ENCODE data around the gene GPX8.

GPX8 gene, protein sequence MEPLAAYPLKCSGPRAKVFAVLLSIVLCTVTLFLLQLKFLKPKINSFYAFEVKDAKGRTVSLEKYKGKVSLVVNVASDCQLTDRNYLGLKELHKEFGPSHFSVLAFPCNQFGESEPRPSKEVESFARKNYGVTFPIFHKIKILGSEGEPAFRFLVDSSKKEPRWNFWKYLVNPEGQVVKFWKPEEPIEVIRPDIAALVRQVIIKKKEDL

DNA sequence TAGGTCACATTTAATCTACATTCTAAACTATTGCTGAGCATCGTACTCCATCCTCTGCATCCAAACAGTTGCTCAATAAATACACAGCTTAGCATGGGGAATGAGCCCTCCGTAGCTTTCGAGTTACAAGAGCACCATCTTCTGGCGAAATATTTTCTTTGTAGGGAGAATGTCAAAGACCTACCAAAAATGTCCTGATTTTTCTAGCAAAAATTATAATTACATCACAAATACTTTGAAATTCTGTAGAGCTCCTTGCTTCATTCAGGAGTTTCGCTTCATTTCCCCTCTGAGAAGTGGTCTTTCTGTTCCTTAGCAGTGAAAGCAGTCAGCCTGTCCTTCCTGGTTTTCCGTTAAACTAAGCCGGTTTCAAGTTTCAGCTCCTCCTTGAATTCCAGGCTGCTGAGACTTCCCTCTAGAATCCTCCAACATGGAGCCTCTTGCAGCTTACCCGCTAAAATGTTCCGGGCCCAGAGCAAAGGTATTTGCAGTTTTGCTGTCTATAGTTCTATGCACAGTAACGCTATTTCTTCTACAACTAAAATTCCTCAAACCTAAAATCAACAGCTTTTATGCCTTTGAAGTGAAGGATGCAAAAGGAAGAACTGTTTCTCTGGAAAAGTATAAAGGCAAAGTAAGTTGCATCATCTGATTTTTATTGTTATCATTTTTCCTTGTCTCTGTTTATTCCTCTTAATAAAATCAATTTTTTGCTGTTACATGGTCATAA is at the start of gene GPX8:
TSS of gene GPX8 (plus strand) at position 409 of the 730 bp plus-strand sequence. CDS start at position 431, 22 bp downstream.
- TF ChIP-seq ZNF274 (IDR thresholded peaks at IDR 0.05; ENCODE audit: low read depth, low read length), result no peak
- H3K4me3 ChIP-seq (ENCODE audit: low read length), result peak within 1 kb of the TSS; percentile 60; the same call in 1 of the 2 replicates

DNA sequence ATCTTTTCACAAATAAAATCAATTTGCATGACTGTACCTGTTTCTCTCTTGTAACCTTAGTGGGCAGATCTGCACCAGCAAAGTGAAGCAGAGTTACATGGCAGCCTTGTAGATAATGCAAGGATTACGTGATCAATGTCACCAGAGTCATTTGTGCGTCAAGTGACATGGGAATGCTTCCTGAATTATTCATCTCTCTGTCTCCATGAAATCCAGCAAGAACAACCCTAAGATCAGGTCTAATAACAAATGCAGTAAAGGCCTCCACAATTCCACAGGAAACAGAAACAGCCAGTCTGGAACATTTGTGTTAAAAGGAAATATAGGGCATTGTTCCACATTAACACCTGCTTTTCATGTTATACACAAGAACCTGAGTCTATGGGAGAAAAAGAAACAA is 49.8 kb upstream of the GPX8 start:
- no peak overlapping the region for H3K4me3 ChIP-seq (ENCODE audit: low read length)
- TF ChIP-seq ZNF274 (IDR thresholded peaks at IDR 0.05; ENCODE audit: low read depth, low read length), result no peak

DNA sequence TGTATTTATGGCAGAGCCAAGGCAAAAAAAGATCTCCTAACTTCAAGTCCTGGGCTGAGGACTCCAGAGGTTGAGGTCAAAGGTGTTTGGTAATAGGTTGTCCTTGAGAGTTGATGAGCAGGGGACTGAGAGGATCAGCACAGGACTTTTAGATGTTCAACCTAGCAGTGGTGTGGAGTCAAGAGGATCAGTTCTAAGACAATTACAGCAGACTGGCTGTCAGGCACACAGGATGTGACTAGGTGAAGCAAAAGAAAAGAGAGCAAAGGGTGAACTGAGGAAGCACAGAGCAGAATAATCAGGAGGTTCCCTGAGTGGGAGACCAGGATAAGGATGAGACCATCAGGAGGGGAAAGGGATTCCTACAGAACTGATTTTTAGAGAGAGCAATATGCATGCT is 46.6 kb upstream of the GPX8 start:
- TF ChIP-seq ZNF274 (IDR thresholded peaks at IDR 0.05; ENCODE audit: low read depth, low read length), result no peak

DNA sequence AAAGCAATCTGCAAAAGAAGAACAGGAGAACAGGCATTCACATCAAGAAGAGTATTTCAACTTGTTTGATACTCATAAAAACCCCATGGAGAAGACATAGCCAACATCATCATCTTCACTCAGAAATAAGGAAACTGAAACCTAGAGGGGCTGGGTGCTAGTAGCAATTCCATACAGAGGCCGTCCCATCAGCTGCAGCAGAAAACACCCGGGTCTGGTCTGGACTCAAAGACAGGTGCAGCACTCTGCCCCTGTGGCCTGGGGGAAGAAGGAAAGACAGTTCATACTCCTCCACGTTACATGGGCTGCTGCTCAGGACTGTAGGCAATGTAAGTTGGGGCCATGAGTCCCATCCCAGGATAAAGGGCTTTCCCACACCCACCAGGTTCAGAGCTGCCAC is 45.9 kb upstream of the GPX8 start:
- TF ChIP-seq ZNF274 (IDR thresholded peaks at IDR 0.05; ENCODE audit: low read depth, low read length), result no peak
- no peak overlapping the region for H3K4me3 ChIP-seq (ENCODE audit: low read length)

More for the DNA sequence above, 46.6 kb upstream of the GPX8 start:
- H3K4me3 ChIP-seq (ENCODE audit: low read length), result no peak overlapping the region

DNA sequence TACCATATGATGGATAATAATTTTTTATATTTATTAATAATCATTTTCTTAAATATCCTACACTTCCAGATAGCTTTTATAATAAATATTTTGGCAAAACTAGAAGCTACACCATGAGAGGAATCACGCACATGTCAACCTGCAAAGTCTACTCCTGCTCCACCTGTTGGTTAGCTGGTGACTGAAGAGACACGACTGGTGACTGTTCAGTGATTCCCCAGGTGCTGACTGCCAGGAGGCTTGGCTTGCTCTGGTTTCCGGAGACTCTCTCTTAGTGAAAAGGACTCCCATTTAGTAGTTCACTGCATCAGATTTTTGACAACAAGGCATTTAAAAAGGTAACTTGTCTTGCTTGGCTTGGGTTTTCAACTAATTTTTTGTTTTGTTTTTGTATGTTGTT is 36.6 kb upstream of the GPX8 start:
- no peak for TF ChIP-seq ZNF274 (IDR thresholded peaks at IDR 0.05; ENCODE audit: low read depth, low read length)
- H3K4me3 ChIP-seq (ENCODE audit: low read length), result no peak overlapping the region

DNA sequence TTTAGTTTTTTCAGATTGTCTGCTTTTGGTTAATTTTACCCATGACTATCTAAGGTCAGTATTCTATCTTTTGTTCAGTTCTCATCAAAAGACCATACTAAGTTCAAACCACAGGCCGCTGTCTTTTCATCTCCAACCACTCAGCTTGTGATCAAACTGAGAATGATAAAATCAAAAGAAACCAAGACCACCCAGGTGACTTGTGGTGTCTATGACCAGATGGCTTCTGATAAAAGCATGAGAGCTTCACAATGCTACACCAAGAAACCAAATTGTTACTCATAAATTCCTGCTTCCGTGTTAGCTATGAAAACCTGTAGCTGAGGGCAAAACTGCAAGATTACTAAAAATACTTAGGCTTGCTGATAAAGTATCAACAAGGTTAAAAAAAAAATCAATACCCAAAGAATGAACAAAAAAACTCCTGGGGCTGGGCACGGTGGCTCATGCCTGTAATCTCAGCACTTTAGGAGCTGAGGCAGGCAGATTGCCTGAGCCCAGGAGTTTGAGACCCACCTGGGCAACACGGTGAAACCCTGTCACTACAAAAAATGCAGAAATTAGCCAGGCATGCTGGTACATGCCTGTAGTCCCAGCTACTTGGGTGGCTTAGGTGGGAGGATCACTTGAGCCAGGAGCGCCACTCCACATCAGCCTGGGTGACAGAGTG is 25.8 kb upstream of the GPX8 start:
- TF ChIP-seq ZNF274 (IDR thresholded peaks at IDR 0.05; ENCODE audit: low read depth, low read length), result no peak
- H3K4me3 ChIP-seq (ENCODE audit: low read length), result no peak overlapping the region

DNA sequence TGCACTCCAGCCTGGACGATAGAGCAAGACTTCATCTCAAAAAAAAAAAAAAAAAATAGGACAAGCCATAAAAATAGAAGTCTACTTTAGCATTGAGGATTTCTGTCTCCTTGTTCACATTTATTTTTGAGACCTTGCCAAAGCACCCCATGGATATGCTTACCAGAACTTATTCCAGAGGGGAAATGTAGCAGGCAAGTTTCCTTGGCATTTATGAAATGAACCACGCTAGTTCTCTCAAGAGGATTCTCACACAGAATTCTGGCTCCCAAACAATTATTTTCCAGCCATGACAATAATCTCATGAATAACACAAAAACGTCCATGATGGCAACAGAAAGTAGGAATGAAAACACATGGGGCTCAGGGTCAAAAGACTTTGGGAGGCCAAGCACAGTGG is 23.4 kb upstream of the GPX8 start:
- no peak overlapping the region for H3K4me3 ChIP-seq (ENCODE audit: low read length)
- TF ChIP-seq ZNF274 (IDR thresholded peaks at IDR 0.05; ENCODE audit: low read depth, low read length), result no peak

DNA sequence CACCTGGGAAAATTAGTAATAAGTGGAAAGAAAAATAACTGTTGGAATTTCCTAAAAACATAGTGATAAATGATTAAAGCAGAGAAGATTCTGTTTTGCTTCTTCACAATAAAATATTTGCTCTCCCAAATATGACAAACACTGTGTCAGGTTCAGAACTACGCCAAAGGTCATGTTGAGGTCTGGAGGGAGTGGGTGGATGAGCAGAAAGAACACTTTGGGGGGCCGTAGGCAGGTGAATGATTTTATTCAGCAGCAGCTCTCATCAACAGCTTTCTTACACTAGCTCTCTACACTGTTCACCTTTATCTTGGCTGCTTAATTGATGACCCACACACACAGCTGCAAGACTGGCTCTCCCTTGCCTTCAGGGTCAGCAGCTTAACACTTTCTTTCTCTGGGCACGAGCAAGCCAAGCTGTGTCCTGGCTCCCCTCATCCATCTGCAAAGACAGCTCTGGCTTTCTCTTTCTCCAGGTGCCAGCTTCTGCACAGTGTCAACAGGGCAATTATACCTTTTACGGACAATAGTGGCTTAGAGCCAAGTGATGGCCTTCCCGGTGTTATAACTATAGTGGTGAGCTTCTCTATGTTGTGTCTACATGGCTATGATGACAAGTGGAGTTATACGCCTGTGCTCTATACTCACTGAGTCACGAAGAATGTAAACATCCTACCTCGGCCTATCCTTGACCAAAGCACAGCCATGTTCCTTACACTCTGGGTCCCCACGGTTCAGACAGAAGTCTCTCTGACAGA is 18.9 kb upstream of the GPX8 start:
- TF ChIP-seq ZNF274 (IDR thresholded peaks at IDR 0.05; ENCODE audit: low read depth, low read length), result no peak
- H3K4me3 ChIP-seq (ENCODE audit: low read length), result no peak overlapping the region

DNA sequence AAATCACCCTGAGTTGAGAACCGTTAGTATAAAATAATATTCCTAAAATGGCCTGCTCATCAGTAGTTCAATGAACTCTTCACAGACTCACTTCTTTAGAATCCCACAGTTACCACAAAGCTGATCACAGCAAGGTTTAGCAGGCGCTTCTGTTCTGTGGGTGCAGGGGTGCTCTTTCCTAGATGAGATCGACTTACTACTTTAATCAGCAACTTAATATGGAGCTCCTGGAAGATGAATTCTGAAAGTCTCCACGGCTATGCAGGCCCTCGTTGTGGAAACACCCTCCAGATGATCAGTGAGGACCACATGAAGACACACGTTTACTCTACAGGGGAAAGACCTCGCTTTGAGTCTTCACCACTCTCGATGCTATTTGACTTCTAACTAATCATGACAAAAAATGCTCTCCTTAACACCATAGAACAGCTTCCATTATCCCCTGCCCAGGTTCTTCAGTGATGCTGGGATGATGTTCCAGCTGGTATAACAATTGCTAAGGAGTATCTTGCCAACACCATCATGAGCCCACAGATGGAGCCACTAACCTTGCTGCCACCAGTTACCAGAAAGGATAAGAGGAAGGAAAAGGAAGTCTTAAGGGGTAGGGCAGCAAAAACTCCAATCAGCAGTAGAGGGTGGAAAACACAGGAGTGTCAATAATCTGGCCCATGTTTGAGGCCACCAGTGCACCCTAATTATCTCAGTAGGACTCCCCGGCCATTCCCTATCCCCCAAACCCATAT is 17.9 kb upstream of the GPX8 start:
- no peak overlapping the region for H3K4me3 ChIP-seq (ENCODE audit: low read length)
- TF ChIP-seq ZNF274 (IDR thresholded peaks at IDR 0.05; ENCODE audit: low read depth, low read length), result no peak

DNA sequence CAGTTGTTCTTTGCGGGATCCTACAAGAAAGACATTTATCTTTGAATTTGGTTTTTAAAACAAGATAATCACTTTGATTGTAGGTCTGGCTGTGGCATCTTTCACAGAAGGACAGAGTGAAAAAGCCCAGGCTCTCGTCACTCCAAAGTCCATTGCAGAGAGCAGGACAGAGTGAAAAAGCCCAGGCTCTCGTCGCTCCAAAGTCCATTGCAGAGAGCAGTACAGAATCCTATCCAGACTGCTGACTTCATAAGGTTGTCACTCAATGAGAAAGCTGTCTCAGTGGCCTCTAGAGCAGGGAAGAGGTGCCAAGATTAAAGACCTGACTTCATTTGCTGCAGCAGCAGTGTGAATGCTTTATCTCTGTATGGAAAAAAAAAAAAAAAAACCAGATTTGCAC is 16.3 kb upstream of the GPX8 start:
- no peak for TF ChIP-seq ZNF274 (IDR thresholded peaks at IDR 0.05; ENCODE audit: low read depth, low read length)
- H3K4me3 ChIP-seq (ENCODE audit: low read length), result no peak overlapping the region

DNA sequence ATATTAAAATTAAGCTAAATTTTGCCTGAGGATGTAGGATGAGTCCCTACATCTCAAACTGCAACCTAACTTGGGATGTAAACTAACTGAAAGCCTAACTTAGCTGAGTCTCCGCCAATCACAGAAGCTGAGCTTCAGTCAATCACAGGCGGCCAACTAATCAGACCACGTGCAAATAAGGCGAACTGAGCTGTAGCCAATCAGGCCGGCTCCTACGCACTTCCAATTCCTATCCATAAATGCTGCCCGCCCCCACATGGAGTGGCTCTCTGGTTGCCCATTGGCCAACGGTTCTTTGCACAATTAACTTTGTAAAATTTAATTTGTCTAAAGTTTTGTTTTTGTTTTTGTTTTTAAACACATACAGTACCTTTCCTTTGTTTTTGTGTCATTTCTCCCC is 13.9 kb upstream of the GPX8 start:
- H3K4me3 ChIP-seq (ENCODE audit: low read length), result no peak overlapping the region
- no peak for TF ChIP-seq ZNF274 (IDR thresholded peaks at IDR 0.05; ENCODE audit: low read depth, low read length)

DNA sequence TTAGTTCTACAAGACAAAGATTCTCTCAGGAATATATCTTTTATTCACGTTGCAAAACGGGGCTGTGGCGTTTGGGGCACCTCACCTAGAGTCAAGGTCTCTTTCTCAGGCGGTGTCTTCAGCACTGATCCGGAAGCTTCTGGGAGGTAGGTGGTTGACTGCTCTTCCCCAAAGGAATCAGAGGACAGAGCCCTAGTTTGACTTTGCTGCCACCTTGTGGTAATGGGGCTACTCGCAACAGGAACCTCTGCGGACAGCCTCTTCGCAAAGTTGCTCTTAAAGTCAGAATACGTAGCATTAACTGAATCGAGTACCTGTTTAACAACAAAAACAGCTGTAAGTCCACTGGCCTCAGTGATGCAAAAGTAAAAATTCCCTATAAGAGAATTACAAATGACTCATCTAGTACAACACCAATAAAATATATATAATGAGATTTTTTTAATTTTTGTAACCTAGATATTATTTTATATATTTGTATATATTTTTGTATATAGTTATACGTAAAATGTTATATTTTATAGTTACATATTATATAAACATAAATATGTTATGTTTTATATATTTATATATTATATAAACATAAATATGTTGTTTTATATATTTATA is 13.3 kb upstream of the GPX8 start:
- H3K4me3 ChIP-seq (ENCODE audit: low read length), result no peak overlapping the region
- no peak for TF ChIP-seq ZNF274 (IDR thresholded peaks at IDR 0.05; ENCODE audit: low read depth, low read length)

DNA sequence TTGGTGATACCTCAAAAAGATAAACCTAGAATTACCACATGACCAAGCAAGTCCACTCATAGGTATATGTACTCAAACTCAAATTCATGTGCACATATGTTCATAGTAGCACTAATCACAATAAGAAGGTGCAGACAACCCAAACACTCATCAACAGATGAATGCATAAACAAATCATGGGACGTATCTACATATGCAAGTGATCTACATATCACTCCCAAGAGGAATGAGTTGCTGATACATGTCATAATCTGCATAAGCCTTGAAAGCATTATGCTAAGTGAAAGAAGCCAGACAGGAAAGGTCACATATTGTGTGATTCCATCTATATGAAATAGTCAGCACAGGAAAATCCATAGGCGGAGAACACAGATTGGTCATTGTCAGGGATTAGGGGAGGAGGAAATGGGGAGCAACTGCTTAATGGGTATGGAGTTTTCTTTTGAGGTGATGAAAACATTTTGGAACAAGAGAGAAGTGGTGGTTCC is 10.6 kb upstream of the GPX8 start:
- no peak for TF ChIP-seq ZNF274 (IDR thresholded peaks at IDR 0.05; ENCODE audit: low read depth, low read length)
- H3K4me3 ChIP-seq (ENCODE audit: low read length), result no peak overlapping the region
